GM18508 (cell line): Measurements from ENCODE around the gene FRAS1.
"Not testable (repeated sequence)": the region's sequence is repeated elsewhere in the genome, so short reads cannot be mapped to it uniquely, and the experiment has no call there.

Experiments used
- ATAC-seq: cut with Tn5 transposase; IDR thresholded peaks from one replicate; pipeline ENCODE4 v1.9.1; 2021; ENCODE audit warnings: moderate number of reproducible peaks; ENCODE audit not compliant: insufficient read depth, unreplicated experiment

Gene FRAS1

GRCh38 chr4:78057600-78058550 is 752 bp downstream of the FRAS1 start:
- no peak for ATAC-seq

- no peak for ATAC-seq
These were observed 1.7 kb downstream of the FRAS1 start for GRCh38 chr4:78058591-78059523.

- ATAC-seq: no peak
These were observed 2.4 kb downstream of the FRAS1 start for GRCh38 chr4:78059524-78059889.

- ATAC-seq: no peak
These were observed 2.8 kb downstream of the FRAS1 start for GRCh38 chr4:78059938-78060337.

- no peak for ATAC-seq
These were observed 4.9 kb downstream of the FRAS1 start for GRCh38 chr4:78061939-78062570.

- ATAC-seq: no peak
These were observed 8.5 kb downstream of the FRAS1 start for GRCh38 chr4:78065508-78066192.

- no peak for ATAC-seq
These were observed 11.4 kb downstream of the FRAS1 start for GRCh38 chr4:78068481-78068880.

- no peak for ATAC-seq
These were observed 12.2 kb downstream of the FRAS1 start for GRCh38 chr4:78069319-78069718.

- ATAC-seq: no peak
These were observed 12.7 kb downstream of the FRAS1 start for GRCh38 chr4:78069859-78070258.

- ATAC-seq: no peak
These were observed 13.7 kb downstream of the FRAS1 start for GRCh38 chr4:78070731-78071282.

GRCh38 chr4:78074759-78075158 is 17.6 kb downstream of the FRAS1 start:
- no peak for ATAC-seq

GRCh38 chr4:78075986-78076385 is 18.9 kb downstream of the FRAS1 start:
- no peak for ATAC-seq

GRCh38 chr4:78078101-78078500 is 21.0 kb downstream of the FRAS1 start:
- ATAC-seq: no peak

- no peak for ATAC-seq
These were observed 22.8 kb downstream of the FRAS1 start for GRCh38 chr4:78079726-78080430.

GRCh38 chr4:78081541-78081940 is 24.4 kb downstream of the FRAS1 start:
- ATAC-seq: no peak

GRCh38 chr4:78083035-78083434 is 25.9 kb downstream of the FRAS1 start:
- no peak for ATAC-seq

GRCh38 chr4:78091534-78091933 is 34.4 kb downstream of the FRAS1 start:
- ATAC-seq: no peak

GRCh38 chr4:78092350-78092749 is 35.2 kb downstream of the FRAS1 start:
- not testable (repeated sequence) for ATAC-seq

GRCh38 chr4:78092850-78093249 is 35.7 kb downstream of the FRAS1 start:
- no peak for ATAC-seq
